NCI-H524 (cell line): Measurements from ENCODE around the gene MED23.

Experiments used
- DNase-seq, 2 experiments: peaks; one replicate each; lab custom pipeline; 2025; lab: John Stamatoyannopoulos, UW

Gene MED23

GRCh38 chr6:131627724-131628682 is at the start of gene MED23:
Gene MED23, minus strand, starts transcription at chr6:131628242. Its CDS starts 193 bp downstream, at chr6:131628049.
- DNase-seq: peak; percentile 96 to 97

- no peak for DNase-seq
These were observed 45.1 kb upstream of the MED23 start for GRCh38 chr6:131673184-131673583.

GRCh38 chr6:131669891-131670290 is 41.8 kb upstream of the MED23 start:
- DNase-seq: no peak

- no peak for DNase-seq
These were observed 35.6 kb upstream of the MED23 start for GRCh38 chr6:131663578-131664165.

GRCh38 chr6:131660195-131660594 is 32.2 kb upstream of the MED23 start:
- no peak for DNase-seq

- no peak for DNase-seq
These were observed 30.2 kb upstream of the MED23 start for GRCh38 chr6:131658287-131658686.

GRCh38 chr6:131657630-131658111 is 29.6 kb upstream of the MED23 start:
- no peak for DNase-seq

- DNase-seq: no peak
These were observed 29.2 kb upstream of the MED23 start for GRCh38 chr6:131657222-131657621.

- no peak for DNase-seq
These were observed 28.6 kb upstream of the MED23 start for GRCh38 chr6:131656667-131657066.

GRCh38 chr6:131655951-131656350 is 27.9 kb upstream of the MED23 start:
- no peak for DNase-seq

GRCh38 chr6:131655387-131655786 is 27.3 kb upstream of the MED23 start:
- no peak for DNase-seq

- no peak for DNase-seq
These were observed 26.3 kb upstream of the MED23 start for GRCh38 chr6:131654326-131654725.

GRCh38 chr6:131652472-131652871 is 24.4 kb upstream of the MED23 start:
- DNase-seq: no peak

- DNase-seq: no peak
These were observed 23.7 kb upstream of the MED23 start for GRCh38 chr6:131651782-131652181.

GRCh38 chr6:131646249-131646670 is 18.2 kb upstream of the MED23 start:
- peak in 1 of 2 experiments; percentile 18 for DNase-seq

- DNase-seq: no peak
These were observed 17.8 kb upstream of the MED23 start for GRCh38 chr6:131645846-131646245.

GRCh38 chr6:131644921-131645320 is 16.9 kb upstream of the MED23 start:
- DNase-seq: no peak

GRCh38 chr6:131643855-131644460 is 15.9 kb upstream of the MED23 start:
- no peak for DNase-seq

GRCh38 chr6:131642987-131643611 is 15.1 kb upstream of the MED23 start:
- no peak for DNase-seq

- no peak for DNase-seq
These were observed 14.5 kb upstream of the MED23 start for GRCh38 chr6:131642565-131642964.

GRCh38 chr6:131641554-131641953 is 13.5 kb upstream of the MED23 start:
- DNase-seq: no peak

- no peak for DNase-seq
These were observed 12.5 kb upstream of the MED23 start for GRCh38 chr6:131640576-131640975.
